H9 (cell line): Measurements from ENCODE around the gene KDM5B. TPM values are rescaled to one million over a fixed set of nuclear protein-coding genes. Genes with fewer than 3 reads are reported as not detected.

Experiments used
- DNase-seq: peaks from one replicate; pipeline ENCODE4 v3.0.0-alpha.2; 2017
- H2AFZ ChIP-seq: one replicate; pipeline ENCODE4 v1.6.1; 2013; ENCODE audit warnings: mild to moderate bottlenecking, low read length, control low read depth, moderate library complexity
- H2AK5ac ChIP-seq: 2 replicates; pipeline ENCODE4 v1.6.1; 2013; ENCODE audit warnings: low read length, control low read depth, mixed read lengths; ENCODE audit not compliant: insufficient read length
- H2BK120ac ChIP-seq: one replicate; pipeline ENCODE4 v1.6.1; 2013; ENCODE audit warnings: low read depth, mild to moderate bottlenecking, low read length, control low read depth, inconsistent platforms; ENCODE audit not compliant: poor library complexity, severe bottlenecking
- H2BK12ac ChIP-seq: 2 replicates; pipeline ENCODE4 v1.6.1; 2013; ENCODE audit warnings: low read length, control low read depth, mixed read lengths, low read depth; ENCODE audit not compliant: insufficient read length
- H2BK15ac ChIP-seq: 2 replicates; pipeline ENCODE4 v1.6.1; 2013; ENCODE audit warnings: low read depth, low read length, control low read depth
- H2BK20ac ChIP-seq: one replicate; pipeline ENCODE4 v1.6.1; 2013; ENCODE audit warnings: low read depth, mild to moderate bottlenecking, low read length, control low read depth, inconsistent platforms; ENCODE audit not compliant: poor library complexity, severe bottlenecking
- H2BK5ac ChIP-seq: 2 replicates; pipeline ENCODE4 v1.6.1; 2013; ENCODE audit warnings: low read length, control low read depth, mixed read lengths; ENCODE audit not compliant: insufficient read length
- H3K14ac ChIP-seq: 2 replicates; pipeline ENCODE4 v1.6.1; 2013; ENCODE audit warnings: low read length, control low read depth; ENCODE audit not compliant: insufficient read depth
- H3K18ac ChIP-seq: 2 replicates; pipeline ENCODE4 v1.6.1; 2013; ENCODE audit warnings: low read depth, mild to moderate bottlenecking, mixed read lengths, low read length, control low read depth; ENCODE audit not compliant: insufficient read length
- H3K23ac ChIP-seq: 2 replicates; pipeline ENCODE4 v1.6.1; 2013; ENCODE audit warnings: low read length, control low read depth, mixed read lengths, low read depth; ENCODE audit not compliant: insufficient read length
- H3K23me2 ChIP-seq: 2 replicates; pipeline ENCODE4 v1.6.1; 2013; ENCODE audit warnings: low read depth, mild to moderate bottlenecking, mixed read lengths, low read length, control low read depth; ENCODE audit not compliant: insufficient read length, poor library complexity, severe bottlenecking
- H3K27ac ChIP-seq: 2 replicates; pipeline ENCODE4 v1.5.1; 2013; ENCODE audit warnings: low read length, control low read depth, mixed read lengths, low read depth; ENCODE audit not compliant: insufficient read length
- H3K27me3 ChIP-seq: 2 replicates; pipeline ENCODE4 v1.6.1; 2013; ENCODE audit warnings: low read length, control low read depth, inconsistent platforms; ENCODE audit not compliant: insufficient read depth
- H3K4ac ChIP-seq: 2 replicates; pipeline ENCODE4 v1.6.1; 2013; ENCODE audit warnings: low read depth, mild to moderate bottlenecking, control low read depth, inconsistent platforms, low read length, moderate library complexity
- H3K4me1 ChIP-seq: 2 replicates; pipeline ENCODE4 v1.6.1; 2013; ENCODE audit warnings: low read length, control low read depth, inconsistent platforms; ENCODE audit not compliant: insufficient read depth
- H3K4me2 ChIP-seq: 2 replicates; pipeline ENCODE4 v1.6.1; 2013; ENCODE audit warnings: low read length, control low read depth, mixed read lengths; ENCODE audit not compliant: insufficient read length, insufficient read depth
- H3K56ac ChIP-seq: 2 replicates; pipeline ENCODE4 v1.6.1; 2013; ENCODE audit warnings: low read depth, mild to moderate bottlenecking, mixed read lengths, low read length, control low read depth; ENCODE audit not compliant: insufficient read length
- H3K79me1 ChIP-seq: 2 replicates; pipeline ENCODE4 v1.6.1; 2013; ENCODE audit warnings: low read depth, mild to moderate bottlenecking, moderate library complexity, low read length, control low read depth, inconsistent platforms; ENCODE audit not compliant: insufficient read depth, poor library complexity, severe bottlenecking
- H3K79me2 ChIP-seq: 2 replicates; pipeline ENCODE4 v1.6.1; 2013; ENCODE audit warnings: low read length, control low read depth, inconsistent platforms; ENCODE audit not compliant: insufficient read depth
- H3K9ac ChIP-seq: 2 replicates; pipeline ENCODE4 v1.6.1; 2013; ENCODE audit warnings: low read length, control low read depth, mixed read lengths; ENCODE audit not compliant: insufficient read length; ENCODE audit errors: extremely low read depth
- H3K9me3 ChIP-seq: one replicate; pipeline ENCODE4 v1.6.1; 2013; ENCODE audit warnings: low read depth, low read length, inconsistent platforms; ENCODE audit not compliant: control insufficient read depth
- H3T11ph ChIP-seq: one replicate; pipeline ENCODE4 v1.6.1; 2013; ENCODE audit warnings: mild to moderate bottlenecking, low read length, control low read depth, inconsistent platforms
- H4K20me1 ChIP-seq: one replicate; pipeline ENCODE4 v1.6.1; 2013; ENCODE audit not compliant: control insufficient read depth, insufficient read length, insufficient read depth
- H4K5ac ChIP-seq: 2 replicates; pipeline ENCODE4 v1.6.1; 2013; ENCODE audit warnings: low read depth, mild to moderate bottlenecking, mixed read lengths, low read length, control low read depth; ENCODE audit not compliant: insufficient read length
- H4K8ac ChIP-seq: replicated peaks from 2 replicates; pipeline ENCODE4 v1.6.1; 2013; ENCODE audit warnings: low read length, control low read depth, mixed read lengths, low read depth; ENCODE audit not compliant: insufficient read length
- H4K91ac ChIP-seq: 2 replicates; pipeline ENCODE4 v1.6.1; 2013; ENCODE audit warnings: low read depth, mild to moderate bottlenecking, moderate library complexity, mixed read lengths, low read length, control low read depth; ENCODE audit not compliant: insufficient read length
- H3K27ac Mint-ChIP-seq, 3 experiments: 2 replicates in 2 of 3; 3 replicates in 1 of 3; pipeline ENCODE4 v1.8.0; 2020 to 2021; ENCODE audit warnings: mixed read lengths in 3 of 3, mild to moderate bottlenecking in 1 of 3, moderate library complexity in 1 of 3
- H3K27me3 Mint-ChIP-seq: 2 replicates; pipeline ENCODE4 v1.8.0; 2021; ENCODE audit warnings: low read depth, mild to moderate bottlenecking, moderate library complexity, mixed read lengths
- H3K36me3 Mint-ChIP-seq, 3 experiments: 2 replicates in 2 of 3; 3 replicates in 1 of 3; pipeline ENCODE4 v1.8.0; 2020 to 2021; ENCODE audit warnings: low read depth in 3 of 3, mixed read lengths in 3 of 3; ENCODE audit not compliant: insufficient read depth in 1 of 3
- H3K4me1 Mint-ChIP-seq, 2 experiments: 2 replicates each; pipeline ENCODE4 v1.8.0; 2020; ENCODE audit warnings: mixed read lengths in 2 of 2
- H3K4me3 Mint-ChIP-seq, 2 experiments: 2 replicates in 1 of 2; 3 replicates in 1 of 2; pipeline ENCODE4 v1.8.0; 2020 to 2021; ENCODE audit warnings: mild to moderate bottlenecking in 2 of 2, mixed read lengths in 2 of 2, moderate library complexity in 1 of 2
- H3K9me3 Mint-ChIP-seq, 2 experiments: 2 replicates in 1 of 2; 3 replicates in 1 of 2; pipeline ENCODE4 v1.8.0; 2020; ENCODE audit warnings: mild to moderate bottlenecking in 2 of 2, mixed read lengths in 2 of 2, moderate library complexity in 1 of 2
- WGBS: extraction: QIAGEN DNeasy Blood & Tissue Kit; methylation state at CpG from one replicate; pipeline ENCODE4 v1.1.7; 2013; ENCODE audit warnings: missing lambda C conversion rate, low lambda C conversion rate, mixed read lengths; ENCODE audit not compliant: insufficient read length; ENCODE audit errors: extremely low coverage; 5-methylcytosine and 5-hydroxymethylcytosine counted together
- total RNA-seq: library from RNA; stranded (reverse); gene quantifications from 2 replicates; pipeline ENCODE4 v1.2.1, GENCODE V29; 2021
- TF ChIP-seq, protein P1 (sequence below): fragments of 200-600 bp; sonication (generic); conservative IDR thresholded peaks from 3 replicates; pipeline ENCODE4 v1.8.0; 2021; ENCODE audit warnings: antibody characterized with exemption, mild to moderate bottlenecking

The KDM5B gene
- total RNA-seq, 1 experiment from 2014 or later = 210 TPM

DNA sequence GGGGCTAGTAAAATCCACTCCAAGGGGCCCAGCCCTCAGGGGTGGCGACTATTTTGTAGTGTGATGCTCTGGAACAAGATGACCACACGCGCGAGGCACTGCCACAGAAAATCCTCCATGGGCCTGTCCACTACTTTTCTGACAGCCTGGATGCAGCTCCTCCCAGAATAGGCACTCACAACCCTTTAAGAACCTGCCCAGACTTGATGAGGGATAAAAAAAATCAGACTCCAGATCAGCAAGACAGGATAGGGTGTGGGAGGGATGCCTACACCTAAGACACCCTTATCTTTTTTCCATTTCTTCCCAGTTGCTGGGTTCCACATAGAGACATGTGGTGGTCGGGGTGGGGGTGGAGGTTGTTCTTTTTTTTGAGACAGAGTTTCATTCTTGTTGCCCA is 36.0 kb upstream of the KDM5B start:
- no peak overlapping the region for H3K4me2 ChIP-seq
- Mint-ChIP-seq H3K27ac (peak overlapping the region in 1 of 3 experiments; percentile 14; a peak in 1 of 7 replicates), H3K36me3 (peaks cover 0 to 2% (median 1%) of the 10 kb centered on the region in 3 experiments; a peak in 1 of 7 replicates), H3K9me3 (no peaks in the 10 kb centered on the region), H3K27me3 (no peaks in the 10 kb centered on the region; the same call in none of the 2 replicates), H3K4me1 (peaks cover 10 to 14% of the 10 kb centered on the region in 2 experiments), H3K4me3 (no peak overlapping the region)
- no peak overlapping the region for H4K5ac ChIP-seq
- H3K79me2 ChIP-seq = no peaks in the 10 kb centered on the region
- no peak overlapping the region for H2BK120ac ChIP-seq
- no peak overlapping the region for H3K18ac ChIP-seq
- no peak overlapping the region for H3K27ac ChIP-seq
- H4K8ac ChIP-seq = no peak overlapping the region
- H3K23me2 ChIP-seq = no peaks in the 10 kb centered on the region
- DNase-seq = no peak
- no peaks in the 10 kb centered on the region for H3K79me1 ChIP-seq
- no CpG with 5 or more reads among the region's 5 CpGs for WGBS
- H3K9ac ChIP-seq = no peak overlapping the region
- no peak overlapping the region for H2AFZ ChIP-seq
- no peak overlapping the region for H4K91ac ChIP-seq
- no peak overlapping the region for H3K56ac ChIP-seq
- TF ChIP-seq, protein P1, sequence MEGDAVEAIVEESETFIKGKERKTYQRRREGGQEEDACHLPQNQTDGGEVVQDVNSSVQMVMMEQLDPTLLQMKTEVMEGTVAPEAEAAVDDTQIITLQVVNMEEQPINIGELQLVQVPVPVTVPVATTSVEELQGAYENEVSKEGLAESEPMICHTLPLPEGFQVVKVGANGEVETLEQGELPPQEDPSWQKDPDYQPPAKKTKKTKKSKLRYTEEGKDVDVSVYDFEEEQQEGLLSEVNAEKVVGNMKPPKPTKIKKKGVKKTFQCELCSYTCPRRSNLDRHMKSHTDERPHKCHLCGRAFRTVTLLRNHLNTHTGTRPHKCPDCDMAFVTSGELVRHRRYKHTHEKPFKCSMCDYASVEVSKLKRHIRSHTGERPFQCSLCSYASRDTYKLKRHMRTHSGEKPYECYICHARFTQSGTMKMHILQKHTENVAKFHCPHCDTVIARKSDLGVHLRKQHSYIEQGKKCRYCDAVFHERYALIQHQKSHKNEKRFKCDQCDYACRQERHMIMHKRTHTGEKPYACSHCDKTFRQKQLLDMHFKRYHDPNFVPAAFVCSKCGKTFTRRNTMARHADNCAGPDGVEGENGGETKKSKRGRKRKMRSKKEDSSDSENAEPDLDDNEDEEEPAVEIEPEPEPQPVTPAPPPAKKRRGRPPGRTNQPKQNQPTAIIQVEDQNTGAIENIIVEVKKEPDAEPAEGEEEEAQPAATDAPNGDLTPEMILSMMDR = no peak
- H3K23ac ChIP-seq = no peak overlapping the region
- H3K14ac ChIP-seq = no peak overlapping the region
- no peaks in the 10 kb centered on the region for H3K4me1 ChIP-seq
- no peaks in the 10 kb centered on the region for H3K27me3 ChIP-seq
- H2BK12ac ChIP-seq = no peak overlapping the region
- no peaks in the 10 kb centered on the region for H3K9me3 ChIP-seq
- no peak overlapping the region for H2BK20ac ChIP-seq
- no peak overlapping the region for H3K4ac ChIP-seq
- H2BK5ac ChIP-seq = no peak overlapping the region
- H4K20me1 ChIP-seq = no peaks in the 10 kb centered on the region
- no peak overlapping the region for H3T11ph ChIP-seq
- H2BK15ac ChIP-seq = no peak overlapping the region
- no peak overlapping the region for H2AK5ac ChIP-seq
